HG03025 (cell line): Measurements from ENCODE around the gene TSPAN15.

Experiments
- ATAC-seq: cut with Tn5 transposase; IDR thresholded peaks from one replicate; pipeline ENCODE4 v1.9.1; 2021; ENCODE audit warnings: mild to moderate bottlenecking, moderate library complexity; ENCODE audit not compliant: unreplicated experiment, low FRiP score

TSPAN15 gene

DNA sequence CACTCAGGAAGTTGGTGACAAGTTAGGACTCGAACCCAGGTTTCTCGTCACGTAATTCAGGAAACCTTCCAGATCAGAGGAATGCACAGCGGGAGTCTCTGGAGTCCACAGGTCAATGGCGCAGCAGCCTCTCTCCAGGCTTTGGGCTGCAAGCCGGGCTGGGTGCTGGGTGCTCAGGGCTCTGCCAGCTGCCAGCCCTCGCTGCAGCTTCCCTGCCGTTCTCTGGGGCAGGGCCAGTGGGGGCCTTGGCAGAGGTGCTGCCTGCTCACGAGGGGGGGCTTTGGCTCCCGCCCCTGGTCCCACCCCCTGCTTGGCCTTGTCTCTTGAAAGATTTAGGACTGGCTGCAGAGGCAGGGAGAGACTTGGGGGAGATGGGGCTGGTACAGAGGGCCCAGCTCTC lies 34.6 kb upstream of the TSPAN15 start, which contains the start of gene TACR2:
TACR2 (minus strand) TSS at position 224 of the 400 bp plus-strand sequence. CDS start 595 bp downstream, outside the sequence.
- ATAC-seq: no peak

DNA sequence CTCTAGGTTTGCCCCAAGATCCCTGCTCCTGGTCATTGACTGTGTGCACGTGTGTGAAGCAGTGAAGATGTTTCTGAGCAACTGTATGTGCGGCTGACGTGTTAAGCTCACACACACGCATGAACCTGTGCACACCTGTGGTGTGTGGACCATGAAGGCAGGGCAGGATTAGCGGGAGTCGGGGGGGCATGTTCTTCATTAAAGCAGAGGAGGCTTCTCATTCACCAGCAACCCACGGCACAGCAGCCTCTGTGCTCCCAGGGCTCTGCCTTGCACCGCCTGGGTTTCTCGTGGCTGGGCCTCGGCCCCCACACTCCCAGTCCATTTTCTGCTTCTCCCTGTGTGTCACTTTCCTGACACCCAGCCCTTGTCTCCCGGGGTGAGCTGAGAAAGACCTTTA lies 33.7 kb upstream of the TSPAN15 start:
- no peak for ATAC-seq

GRCh38 chr10:69418052-69418752 lies 33.1 kb upstream of the TSPAN15 start:
- no peak for ATAC-seq

GRCh38 chr10:69419096-69419743 lies 32.0 kb upstream of the TSPAN15 start:
- ATAC-seq: no peak

- ATAC-seq: no peak
These were observed 31.5 kb upstream of the TSPAN15 start for GRCh38 chr10:69419744-69420126.

DNA sequence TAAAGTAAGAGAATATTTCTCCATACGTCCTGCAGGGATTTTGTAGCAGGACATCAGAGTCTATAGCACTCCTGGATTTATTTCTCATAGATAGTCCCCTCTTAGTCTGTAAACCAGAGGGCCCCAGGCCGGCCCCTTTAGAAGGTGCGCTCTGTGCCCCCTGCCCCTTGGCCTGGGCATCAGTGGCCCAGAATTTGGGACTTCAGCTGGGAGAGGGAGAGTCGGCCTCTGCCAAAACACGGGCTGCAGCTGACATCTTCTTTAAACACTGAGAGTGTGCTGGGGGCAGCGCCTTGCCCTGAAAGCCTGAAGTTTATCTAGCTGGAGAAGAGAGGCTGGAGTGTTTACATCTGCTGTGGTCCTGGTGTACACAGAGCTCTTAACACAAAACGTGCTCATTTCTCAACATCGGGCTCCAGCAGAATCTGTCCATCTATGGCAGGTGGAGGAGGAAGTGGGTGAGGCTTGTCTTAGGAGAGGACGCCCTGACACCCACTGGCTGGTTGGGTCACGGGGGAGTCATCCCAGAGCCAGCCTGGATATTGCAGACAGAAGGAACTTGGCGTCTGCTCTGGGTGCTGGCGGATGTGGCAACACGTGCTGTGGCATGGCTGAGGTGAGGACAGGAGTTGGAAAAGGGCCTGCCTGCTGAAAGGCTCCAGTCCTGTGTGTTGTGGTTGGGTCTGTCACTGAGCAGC lies 29.5 kb upstream of the TSPAN15 start:
- no peak for ATAC-seq

DNA sequence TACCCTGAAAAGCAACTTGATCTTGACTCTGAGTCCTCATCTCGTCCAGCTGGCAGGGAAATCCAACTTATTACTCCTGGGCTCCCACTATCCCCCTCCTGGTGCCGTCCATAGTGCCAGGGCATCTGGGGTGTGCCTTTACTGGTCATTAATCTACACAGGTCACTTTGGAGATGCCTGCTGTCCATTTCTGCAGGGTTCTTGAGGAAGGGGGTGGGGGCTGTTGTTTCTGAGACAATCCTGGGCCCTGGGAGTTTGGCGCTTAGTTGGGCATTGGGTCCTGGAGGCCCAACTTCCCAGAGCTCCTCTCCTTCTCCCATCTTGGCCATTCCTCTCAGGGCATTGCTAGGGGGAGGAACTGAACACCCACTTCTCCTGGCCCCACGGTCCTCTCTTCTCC lies 28.6 kb upstream of the TSPAN15 start:
- ATAC-seq: no peak

DNA sequence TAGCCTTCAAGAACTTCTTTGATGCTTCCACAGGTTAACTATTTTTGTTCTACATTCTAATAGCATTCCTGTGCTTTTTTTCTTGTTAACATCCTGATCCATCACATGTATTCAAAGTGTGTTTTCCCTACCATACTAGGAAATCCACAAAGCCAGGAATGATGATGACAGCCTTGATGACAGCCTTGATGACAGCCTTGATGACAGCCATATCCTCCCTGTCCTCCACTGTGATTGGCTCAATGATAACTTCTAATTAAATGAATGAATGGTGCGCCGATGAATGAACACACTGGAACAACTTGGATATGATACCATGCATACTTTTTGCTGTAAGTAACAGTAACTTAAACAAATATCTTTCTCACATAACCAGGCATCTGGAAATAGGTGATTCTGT lies 26.2 kb upstream of the TSPAN15 start:
- ATAC-seq: no peak

DNA sequence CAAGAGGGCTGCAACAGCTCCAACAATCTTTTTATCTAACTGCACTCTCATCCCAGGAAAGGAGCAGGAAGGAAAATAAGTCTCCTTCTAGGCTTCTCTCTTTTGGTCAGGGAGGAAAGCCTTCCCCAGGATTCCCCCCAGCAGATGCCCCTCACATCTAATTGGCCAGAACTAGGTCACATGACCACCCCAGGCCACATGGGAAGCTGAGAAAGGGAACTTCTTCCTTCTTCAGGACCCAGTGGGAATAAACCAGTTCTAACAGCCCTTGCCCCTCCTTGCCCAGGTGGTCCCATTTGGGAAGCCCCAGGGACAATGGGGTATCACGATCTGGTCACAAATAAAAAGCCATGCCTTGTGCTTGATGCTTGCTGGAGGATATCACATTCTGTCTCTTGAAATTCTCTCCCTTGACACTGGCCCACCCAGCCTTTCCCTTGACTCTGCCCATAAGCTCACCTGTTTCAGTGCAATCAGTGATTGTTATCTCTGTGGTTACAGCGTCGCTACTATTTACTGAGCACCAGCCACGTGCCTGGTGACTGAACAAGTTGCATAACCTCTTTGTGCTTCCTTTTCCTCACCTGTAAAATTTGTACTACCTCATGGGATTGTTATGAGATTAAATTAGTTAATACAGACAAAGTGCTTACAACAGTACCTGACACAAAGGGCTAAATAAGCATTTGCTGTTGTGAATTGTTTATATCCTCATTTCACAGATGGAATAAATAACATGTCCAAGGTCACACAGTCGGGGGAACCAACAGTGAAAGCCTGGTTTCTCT lies 25.6 kb upstream of the TSPAN15 start:
- ATAC-seq: no peak

- no peak for ATAC-seq
These were observed 24.9 kb upstream of the TSPAN15 start for GRCh38 chr10:69426376-69426727.

GRCh38 chr10:69428165-69428564 lies 23.1 kb upstream of the TSPAN15 start:
- no peak for ATAC-seq

DNA sequence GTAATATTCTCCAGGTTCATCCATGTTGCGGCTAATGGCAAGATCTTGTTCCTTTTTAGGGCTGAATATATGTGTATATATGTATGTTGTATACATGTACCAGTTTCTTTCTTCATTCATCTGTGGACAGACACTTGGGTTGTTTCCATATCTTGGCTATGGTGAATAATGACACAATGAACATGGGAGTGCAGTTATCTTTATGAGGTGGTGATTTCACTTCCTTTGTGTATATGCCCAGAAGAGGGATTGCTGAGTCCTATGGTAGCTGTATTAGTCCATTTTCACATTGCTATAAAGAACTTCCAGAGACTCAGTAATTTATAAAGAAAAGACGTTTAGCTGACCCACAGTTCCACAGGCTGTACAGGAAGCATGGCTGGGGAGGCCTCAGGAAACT lies 17.1 kb upstream of the TSPAN15 start:
- no peak for ATAC-seq

- ATAC-seq: no peak
These were observed 16.3 kb upstream of the TSPAN15 start for GRCh38 chr10:69434926-69435325.

- ATAC-seq: no peak
These were observed 15.2 kb upstream of the TSPAN15 start for GRCh38 chr10:69435966-69436520.

DNA sequence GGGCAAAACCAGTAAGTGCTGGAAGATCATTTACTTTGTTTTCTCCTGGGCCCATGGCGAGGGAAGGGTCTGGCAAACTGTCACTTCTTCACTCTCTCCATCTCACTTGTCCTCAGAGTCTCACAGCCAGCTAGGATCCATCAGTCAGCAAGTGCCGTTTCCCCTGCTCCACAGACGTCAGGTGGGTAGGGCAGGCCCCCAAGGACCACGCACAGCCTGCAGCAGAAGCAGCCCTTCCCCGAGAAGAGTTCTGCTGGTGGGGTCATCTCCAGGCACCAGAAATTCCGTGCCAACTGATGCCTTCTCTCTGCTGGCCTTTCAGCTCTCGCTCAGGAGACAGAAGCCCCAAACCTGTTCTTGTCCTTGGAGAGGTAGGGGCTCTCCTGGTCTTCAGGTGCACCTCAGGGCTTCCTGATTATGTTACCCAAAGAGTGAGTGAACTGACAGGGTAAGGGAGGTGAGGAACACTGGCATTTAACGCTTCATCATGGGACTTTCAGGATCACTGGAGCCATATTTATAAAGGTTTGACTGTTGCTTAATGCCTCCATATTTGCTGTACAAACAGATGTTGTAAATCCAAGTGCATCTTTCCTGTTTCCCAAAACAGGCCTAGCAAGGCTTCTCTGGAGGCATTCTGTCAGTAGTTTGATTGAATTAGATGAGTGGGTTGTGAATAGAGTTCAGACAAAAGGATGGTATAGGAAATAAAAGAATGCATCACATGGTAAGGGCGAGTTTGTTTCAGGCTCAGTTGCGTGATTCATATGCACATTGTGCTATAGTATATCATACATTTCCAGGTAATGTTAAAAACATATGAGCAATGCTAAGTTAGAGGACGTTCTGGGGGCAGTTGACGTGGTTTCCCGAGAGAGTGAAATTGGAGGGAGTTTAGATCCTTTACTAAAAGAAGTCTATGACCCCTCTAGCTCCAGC lies 13.7 kb upstream of the TSPAN15 start:
- ATAC-seq: no peak

DNA sequence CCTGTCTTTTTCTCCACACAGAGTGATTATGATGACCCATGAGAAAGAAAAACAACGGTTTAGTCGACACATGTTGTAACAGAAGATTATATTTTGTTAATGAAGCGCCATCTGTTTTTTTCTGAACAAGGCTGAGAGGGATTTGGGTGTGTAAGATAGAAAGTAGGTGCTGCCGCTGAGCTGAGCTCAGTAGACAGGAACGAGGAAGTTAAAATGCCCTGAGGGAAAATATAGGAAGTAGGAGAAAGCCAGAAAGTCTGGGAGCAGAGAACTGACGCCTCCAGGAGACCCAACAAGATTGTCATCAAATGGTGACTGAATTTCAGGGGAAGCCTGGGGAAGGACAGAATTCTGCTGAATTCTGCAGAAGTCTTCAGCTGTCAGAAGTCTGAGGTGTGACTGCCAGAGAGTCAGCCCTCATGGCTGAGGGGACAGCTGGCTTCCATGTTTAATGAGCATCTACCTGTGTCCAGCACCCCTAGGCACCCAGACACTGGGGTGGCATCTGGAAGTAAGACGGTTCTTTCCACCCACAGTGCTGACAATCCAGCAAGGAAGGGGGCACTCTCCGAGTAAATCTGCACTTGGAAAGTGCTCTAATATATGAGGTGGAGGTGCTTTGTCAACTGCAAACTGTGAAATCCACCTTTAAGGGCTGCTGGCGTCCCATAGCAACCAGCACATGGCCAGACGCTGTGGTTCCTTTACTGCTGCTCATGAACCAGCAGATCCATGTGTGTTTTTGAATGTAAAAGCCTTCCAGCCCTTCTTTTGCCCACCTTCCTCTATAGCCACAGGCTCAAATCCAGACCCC lies 12.5 kb upstream of the TSPAN15 start:
- no peak for ATAC-seq

DNA sequence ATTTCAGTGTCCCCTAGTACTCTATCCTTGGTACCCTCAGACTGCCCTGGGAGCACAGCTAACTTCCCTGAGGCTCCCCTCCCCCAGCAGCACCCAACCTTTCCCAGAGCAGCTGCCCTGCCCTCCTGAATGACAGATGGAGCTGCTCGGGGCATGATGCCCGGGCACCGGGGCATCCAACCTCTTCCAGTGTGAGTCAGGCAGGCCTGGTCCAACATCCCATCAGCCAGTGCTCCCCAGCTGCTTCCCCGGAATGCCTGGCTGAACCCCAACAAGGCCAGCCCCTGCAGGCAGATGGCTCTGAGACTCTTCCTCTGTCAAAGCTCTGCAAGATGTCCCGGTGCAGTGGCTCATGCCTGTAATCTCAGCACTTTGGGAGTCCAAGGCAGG lies 11.9 kb upstream of the TSPAN15 start:
- ATAC-seq: no peak

GRCh38 chr10:69439813-69440506 lies 11.3 kb upstream of the TSPAN15 start:
- ATAC-seq: no peak
